ENCODE data around the gene DCAF6.
A peak's percentile ranks its signal among the peaks of the same experiment; 100 is the strongest.
"Not testable (repeated sequence)": the region's sequence is repeated elsewhere in the genome, so short reads cannot be mapped to it uniquely, and the experiment has no call there.

Gene DCAF6

GRCh38 chr1:167936068-167936929 lies at the start of gene DCAF6:
TSS of gene DCAF6 (plus strand) at chr1:167936683. CDS start at chr1:167936912, 229 bp downstream.
- peak; percentile 94 for DNase-seq (ENCODE audit: low read depth)

GRCh38 chr1:167887187-167887586 lies 49.3 kb upstream of the DCAF6 start:
- not testable (repeated sequence) for DNase-seq (ENCODE audit: low read depth)

- no peak for DNase-seq (ENCODE audit: low read depth)
Observed at GRCh38 chr1:167890400-167890799, 46.1 kb upstream of the DCAF6 start.

- no peak for DNase-seq (ENCODE audit: low read depth)
Observed at GRCh38 chr1:167893798-167894197, 42.7 kb upstream of the DCAF6 start.

GRCh38 chr1:167898578-167899222 lies 37.8 kb upstream of the DCAF6 start:
- DNase-seq (ENCODE audit: low read depth) = no peak

GRCh38 chr1:167899253-167899681 lies 37.2 kb upstream of the DCAF6 start:
- no peak for DNase-seq (ENCODE audit: low read depth)

- DNase-seq (ENCODE audit: low read depth) = no peak
Observed at GRCh38 chr1:167900907-167901306, 35.6 kb upstream of the DCAF6 start.

GRCh38 chr1:167904652-167905130 lies 31.8 kb upstream of the DCAF6 start:
- DNase-seq (ENCODE audit: low read depth) = no peak

GRCh38 chr1:167905182-167905581 lies 31.3 kb upstream of the DCAF6 start:
- DNase-seq (ENCODE audit: low read depth) = no peak

- no peak for DNase-seq (ENCODE audit: low read depth)
Observed at GRCh38 chr1:167905671-167906070, 30.8 kb upstream of the DCAF6 start.

- DNase-seq (ENCODE audit: low read depth) = no peak
Observed at GRCh38 chr1:167909691-167910180, 26.7 kb upstream of the DCAF6 start.

- DNase-seq (ENCODE audit: low read depth) = no peak
Observed at GRCh38 chr1:167910530-167910929, 26.0 kb upstream of the DCAF6 start.

- DNase-seq (ENCODE audit: low read depth) = no peak
Observed at GRCh38 chr1:167911413-167911812, 25.1 kb upstream of the DCAF6 start.

- no peak for DNase-seq (ENCODE audit: low read depth)
Observed at GRCh38 chr1:167912294-167912693, 24.2 kb upstream of the DCAF6 start.

GRCh38 chr1:167913895-167914496 lies 22.5 kb upstream of the DCAF6 start, which contains the start of gene ADCY10:
TSS of gene ADCY10 (minus strand) at chr1:167914134. CDS start at chr1:167905140, 8,994 bp downstream.
- DNase-seq (ENCODE audit: low read depth) = no peak

- DNase-seq (ENCODE audit: low read depth) = no peak
Observed at GRCh38 chr1:167915569-167915968, 20.9 kb upstream of the DCAF6 start.

GRCh38 chr1:167916766-167917511 lies 19.5 kb upstream of the DCAF6 start:
- DNase-seq (ENCODE audit: low read depth) = no peak

GRCh38 chr1:167922023-167922422 lies 14.5 kb upstream of the DCAF6 start:
- DNase-seq (ENCODE audit: low read depth) = no peak

GRCh38 chr1:167922611-167923074 lies 13.8 kb upstream of the DCAF6 start:
- no peak for DNase-seq (ENCODE audit: low read depth)

GRCh38 chr1:167923324-167924056 lies 13.0 kb upstream of the DCAF6 start:
- no peak for DNase-seq (ENCODE audit: low read depth)

GRCh38 chr1:167924102-167924501 lies 12.4 kb upstream of the DCAF6 start:
- no peak for DNase-seq (ENCODE audit: low read depth)

Data from stimulated activated CD8-positive, alpha-beta memory T cell treated with anti-CD3 and anti-CD28 coated beads, Interleukin-12 subunit alpha, Interleukin-12 subunit beta, amount 100 ng/mL, for 1 hour (primary cell).